A172 (cell line): Measurements from ENCODE around the gene NTSR1. TPM values are rescaled to one million over a fixed set of nuclear protein-coding genes. Genes with fewer than 3 reads are reported as not detected.

Experiments used
- DNase-seq: peaks from one replicate; pipeline ENCODE4 v3.0.0-alpha.2; 2015; ENCODE audit warnings: low spot score
- total RNA-seq: library from RNA; depleted of rRNA; stranded (reverse); fragments of >200 nt; shearing (Covaris generic); gene quantifications from 2 replicates; pipeline ENCODE4 v1.2.3, GENCODE V29; 2014; rRNA removed

Gene NTSR1
- total RNA-seq, 1 experiment from 2014 or later = 9.0 TPM

DNA sequence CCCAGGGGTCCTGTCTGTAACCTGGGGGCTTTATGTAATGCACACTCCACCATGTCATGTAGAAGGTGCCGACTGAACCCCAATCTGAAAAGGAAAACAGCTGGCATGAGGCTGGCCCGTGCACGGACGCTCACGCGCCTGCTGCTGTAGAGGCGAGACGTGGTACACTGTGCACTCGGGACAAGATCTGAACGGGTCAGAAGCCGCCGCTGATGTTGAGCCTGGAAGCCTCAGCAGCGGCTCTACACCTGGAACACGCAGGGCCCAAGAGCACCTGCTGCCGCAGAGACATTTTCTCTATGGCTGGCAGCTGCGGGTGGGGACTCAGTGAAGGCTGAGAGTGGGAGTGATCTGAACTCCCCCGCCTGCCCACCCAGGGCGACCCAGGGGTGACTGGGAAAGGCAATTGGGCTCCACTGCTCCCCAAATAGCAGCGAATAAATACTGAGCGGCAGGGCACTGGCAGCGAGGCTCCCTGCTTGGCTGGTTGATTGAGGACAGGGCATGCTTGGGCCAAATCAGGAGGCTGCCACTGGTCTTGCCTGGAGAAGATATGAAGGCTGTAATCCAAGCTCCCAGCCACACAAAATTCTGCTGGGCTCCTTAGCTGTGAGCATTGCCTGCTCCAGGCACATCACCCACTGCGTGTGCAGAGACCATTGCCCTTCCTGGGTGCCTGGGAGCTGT is 93.5 kb downstream of the NTSR1 start:
- no peak for DNase-seq

DNA sequence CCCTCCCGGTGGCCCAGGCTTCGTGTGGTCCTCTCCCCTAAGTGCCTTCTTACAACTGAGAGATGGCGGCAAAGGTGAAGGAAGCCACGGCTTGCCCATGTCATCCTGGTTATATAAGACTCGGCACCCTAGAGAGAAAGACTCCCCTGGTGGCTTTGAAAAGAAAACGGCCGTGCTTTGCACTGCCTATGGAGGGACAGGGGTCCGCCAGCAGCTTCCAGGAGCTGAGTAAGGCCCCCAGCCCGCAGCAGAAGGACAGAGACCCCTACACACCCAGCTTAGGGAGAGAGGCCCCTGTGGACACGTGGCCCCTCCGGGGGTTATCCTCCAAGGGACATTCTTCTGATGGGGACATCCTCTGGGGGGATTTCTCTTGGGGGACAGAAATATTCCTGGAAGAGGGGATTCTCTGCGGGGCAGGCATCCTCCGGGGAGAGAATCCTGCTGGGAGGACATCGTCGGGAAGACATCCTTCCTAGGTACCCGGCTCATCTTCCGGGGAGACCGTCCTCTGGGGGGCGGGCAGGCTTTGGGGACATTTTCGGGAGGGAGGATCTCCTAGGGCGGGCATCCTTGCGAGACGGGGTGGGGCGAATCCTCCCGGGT is 95.5 kb downstream of the NTSR1 start:
- no peak for DNase-seq

DNA sequence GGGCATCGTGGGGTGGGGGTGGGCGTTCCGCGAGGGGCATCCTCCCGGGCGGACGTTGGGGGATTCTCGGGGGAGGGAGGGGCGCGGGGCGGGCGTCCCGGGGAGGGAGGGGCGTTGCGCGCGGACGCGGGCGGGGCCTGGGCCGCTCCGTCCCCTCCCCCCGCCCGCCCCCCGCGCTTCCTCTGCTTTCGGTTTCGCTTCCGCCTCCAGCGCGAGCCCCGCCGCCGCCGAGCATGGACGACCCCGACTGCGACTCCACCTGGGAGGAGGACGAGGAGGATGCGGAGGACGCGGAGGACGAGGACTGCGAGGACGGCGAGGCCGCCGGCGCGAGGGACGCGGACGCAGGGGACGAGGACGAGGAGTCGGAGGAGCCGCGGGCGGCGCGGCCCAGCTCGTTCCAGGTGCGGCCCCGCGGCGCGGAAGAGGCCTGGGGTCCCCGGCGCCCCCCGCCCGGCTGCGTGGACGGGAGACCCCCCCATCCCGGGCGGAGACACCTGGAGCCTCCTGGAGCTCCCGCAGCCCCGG is 96.1 kb downstream of the NTSR1 start, which contains the start of gene OGFR:
Gene OGFR, plus strand, starts transcription at position 209 of the 528 bp plus-strand sequence. Its CDS starts 25 bp downstream, at position 234.
- no peak for DNase-seq

DNA sequence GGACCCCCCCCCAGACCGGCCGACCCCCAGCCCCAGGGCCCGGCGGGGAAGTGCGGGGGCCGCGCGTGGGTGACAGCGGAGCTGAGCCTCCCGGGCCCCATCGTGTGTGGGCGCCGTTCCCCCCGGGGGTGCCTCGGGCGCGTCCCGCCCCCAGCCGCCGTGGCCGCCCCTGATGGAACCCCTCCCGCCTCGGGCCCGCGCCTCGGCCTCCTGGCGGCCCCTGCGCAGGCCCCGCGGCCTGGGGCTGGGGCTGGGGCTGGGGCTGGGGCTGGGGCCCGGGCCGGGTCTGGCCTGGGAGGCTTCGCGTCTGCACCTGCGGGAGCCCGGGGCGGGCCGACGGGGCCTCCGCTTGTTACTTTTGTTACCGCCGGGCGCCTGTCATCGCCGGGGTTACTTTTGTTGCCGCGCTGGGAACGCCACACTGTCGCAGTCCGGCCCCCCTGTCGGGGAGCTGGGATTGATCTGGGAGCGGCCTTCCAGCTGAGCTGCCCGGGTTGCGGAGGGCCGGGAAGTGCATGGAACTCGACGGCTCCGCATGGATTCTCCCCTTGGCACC is 96.6 kb downstream of the NTSR1 start:
- no peak for DNase-seq

DNA sequence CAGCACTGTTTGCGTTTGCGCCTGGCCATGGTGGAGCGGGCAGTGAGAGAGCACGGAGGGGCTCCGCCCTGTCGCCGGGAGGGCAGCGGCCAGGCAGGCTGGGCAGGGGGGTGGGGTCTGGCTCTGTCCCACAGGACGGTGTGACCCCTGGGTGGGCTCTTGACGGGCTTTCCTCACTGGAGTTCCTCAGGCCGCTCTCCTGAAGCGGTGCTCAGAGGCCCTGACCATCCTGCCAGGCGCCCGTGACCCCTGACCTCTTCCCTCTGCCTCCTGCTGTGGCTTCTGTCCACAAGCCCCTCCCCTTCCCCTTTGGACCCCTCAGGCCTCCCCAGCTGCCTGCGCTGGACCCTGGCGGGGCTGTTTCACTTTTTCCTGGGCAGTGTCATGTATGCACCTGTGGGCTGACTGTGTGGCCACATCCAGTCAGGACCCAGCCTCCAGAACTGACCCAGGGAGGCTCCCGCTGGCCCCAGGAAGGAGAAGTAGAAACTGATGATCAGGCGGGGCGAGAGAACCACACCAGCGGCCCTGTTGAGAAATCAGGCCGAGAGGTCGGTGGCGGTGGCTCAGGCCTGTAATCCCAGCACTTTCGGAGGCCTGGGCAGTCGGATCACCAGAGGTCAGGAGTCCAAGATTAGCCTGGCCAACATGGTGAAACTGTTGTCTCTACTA is 97.2 kb downstream of the NTSR1 start:
- DNase-seq = no peak

DNA sequence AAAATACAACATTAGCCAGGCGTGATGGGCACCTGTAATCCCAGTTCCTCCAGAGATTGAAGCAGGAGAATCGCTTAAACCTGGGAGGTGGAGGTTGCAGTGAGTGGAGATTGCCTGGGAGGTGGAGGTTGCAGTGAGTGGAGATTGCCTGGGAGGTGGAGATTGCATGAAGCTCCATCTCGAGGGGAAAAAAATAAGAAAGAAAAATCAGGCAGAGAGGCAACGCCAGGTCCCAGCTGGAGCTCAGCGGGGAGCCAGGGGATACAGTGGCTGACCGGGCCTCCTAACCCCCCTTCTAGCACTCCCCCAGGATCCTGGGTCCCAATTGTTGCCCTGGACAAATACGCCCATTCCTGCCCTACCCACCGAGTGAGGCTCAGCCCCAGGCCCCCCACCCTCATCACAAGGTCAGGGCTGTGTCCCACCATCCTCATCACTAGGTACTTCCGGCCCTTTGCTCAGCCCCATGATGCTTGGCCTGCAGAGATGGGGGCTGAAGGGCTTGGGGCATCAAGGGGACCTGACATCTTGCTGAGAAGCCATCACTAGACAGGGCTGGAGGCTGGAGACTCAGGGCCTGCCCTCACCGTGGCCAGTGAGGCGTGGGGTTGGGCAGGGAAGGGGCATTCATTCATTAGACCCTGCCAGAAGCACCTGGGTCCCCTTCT is 97.9 kb downstream of the NTSR1 start:
- no peak for DNase-seq

DNA sequence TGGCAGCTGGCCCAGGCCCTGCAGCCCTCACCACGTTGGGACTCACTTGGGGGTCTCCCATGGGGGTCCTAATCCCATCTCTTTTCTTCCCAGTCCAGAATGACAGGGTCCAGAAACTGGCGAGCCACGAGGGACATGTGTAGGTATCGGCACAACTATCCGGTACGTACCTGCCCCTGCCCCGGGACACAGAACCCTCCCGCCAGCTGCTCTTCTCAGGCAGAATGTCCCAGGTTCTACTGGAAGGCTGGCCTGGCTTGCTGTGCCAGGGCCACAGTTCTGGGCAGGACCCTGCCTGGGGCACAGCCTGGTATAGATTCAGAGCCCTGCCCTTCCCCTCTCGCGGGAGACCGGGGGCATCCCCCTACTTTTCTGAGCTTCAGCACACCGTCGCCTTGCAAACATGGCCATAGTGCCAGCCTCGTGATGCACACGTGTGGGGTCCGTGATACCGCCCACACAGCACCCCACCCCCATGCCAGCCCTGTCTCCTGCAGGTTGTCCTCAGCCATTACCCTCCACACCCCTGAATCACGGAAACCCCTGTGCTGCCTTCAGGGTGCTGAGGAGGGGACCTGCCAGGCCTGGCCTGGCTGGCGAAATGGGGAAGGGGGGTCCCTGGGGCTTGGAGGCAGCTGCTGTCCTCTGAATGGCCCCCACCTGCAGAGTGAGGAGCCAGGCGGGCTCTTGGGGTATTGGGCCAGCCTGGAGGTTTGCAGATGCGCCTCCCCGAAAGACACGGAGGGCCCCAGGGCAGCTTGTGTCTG is 99.0 kb downstream of the NTSR1 start:
- DNase-seq = no peak

DNA sequence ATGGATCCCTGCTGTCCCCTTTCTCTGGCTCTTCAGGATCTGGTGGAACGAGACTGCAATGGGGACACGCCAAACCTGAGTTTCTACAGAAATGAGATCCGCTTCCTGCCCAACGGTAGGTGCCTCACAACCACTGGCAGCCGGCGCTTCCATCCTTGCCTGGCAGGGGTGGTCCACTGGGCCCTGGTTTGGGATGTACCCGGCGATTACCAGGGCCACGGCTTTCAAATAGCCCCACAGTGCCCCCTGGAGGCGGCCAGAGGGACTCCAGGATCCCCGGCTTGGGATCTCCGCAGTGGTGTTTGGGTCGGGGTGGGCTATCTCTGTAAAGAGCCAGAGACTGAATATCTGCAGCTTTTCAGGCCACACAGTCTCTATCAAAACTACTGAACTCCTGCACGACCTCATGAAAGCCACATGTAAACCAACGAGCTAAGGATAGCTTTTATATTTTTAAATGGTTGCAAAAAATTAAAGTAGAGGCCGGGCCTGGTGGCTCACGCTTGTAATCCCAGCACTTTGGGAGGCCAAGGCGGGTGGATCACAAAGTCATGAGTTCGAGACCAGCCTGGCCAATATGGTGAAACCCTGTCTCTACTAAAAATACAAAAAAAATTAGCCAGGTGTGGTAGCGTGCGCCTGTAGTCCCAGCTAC is 99.7 kb downstream of the NTSR1 start:
- DNase-seq = peak; percentile 59

DNA sequence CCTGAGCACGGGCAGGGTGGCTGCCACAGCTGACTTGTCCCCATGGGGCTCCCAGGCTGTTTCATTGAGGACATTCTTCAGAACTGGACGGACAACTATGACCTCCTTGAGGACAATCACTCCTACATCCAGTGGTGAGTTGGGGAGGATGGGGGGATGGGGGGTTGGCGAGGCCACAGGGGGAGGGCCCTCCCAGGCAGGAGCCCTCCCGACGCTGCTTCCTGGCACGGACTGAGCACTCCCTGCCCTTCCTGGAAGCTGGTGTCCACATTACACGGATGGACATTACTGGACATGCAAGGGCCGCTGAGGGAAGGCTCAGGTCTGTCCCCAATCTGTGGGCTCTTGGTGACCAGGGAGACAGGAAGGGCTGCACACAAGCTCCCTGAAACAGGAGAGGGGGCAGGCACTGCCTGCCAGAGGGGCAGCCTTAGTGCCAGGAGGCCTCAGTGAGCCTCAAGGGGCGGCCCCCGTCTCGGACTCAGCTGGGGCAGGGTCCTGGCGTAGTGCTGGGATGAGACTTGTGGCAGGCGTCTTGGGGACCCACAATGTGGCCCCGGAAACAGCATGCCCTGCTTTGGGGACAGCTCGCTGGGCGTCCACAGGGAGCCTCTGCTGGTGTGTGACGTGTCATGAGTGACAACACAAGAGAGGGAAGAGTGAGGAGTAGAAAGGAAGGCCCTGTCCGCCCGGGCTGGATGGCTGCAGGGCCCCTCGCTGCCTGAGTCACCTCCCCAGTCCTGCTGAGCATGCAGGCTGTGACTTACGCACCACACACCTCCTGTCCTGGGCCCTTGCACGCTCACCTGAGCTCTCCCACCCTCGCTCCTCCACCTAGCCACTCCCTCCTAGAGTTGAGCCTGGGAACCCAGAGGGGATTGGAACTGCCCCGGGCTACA is 101.1 kb downstream of the NTSR1 start:
- DNase-seq = no peak

DNA sequence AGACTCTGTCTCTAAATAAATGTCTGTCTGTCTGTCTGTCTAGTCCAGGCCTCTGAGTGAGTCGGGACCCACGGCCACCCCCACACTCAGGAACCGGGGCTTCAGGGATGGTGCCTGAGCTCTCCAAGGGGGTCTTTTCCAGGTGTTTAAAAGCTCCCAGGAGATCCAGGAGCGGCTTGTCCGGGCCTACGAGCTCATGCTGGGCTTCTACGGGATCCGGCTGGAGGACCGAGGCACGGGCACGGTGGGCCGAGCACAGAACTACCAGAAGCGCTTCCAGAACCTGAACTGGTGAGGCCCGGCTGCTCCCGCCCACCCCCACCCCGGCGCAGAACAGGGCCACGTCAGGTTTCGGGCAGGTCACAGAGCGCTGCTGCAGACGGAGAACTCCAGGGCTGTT is 102.7 kb downstream of the NTSR1 start:
- DNase-seq = no peak

DNA sequence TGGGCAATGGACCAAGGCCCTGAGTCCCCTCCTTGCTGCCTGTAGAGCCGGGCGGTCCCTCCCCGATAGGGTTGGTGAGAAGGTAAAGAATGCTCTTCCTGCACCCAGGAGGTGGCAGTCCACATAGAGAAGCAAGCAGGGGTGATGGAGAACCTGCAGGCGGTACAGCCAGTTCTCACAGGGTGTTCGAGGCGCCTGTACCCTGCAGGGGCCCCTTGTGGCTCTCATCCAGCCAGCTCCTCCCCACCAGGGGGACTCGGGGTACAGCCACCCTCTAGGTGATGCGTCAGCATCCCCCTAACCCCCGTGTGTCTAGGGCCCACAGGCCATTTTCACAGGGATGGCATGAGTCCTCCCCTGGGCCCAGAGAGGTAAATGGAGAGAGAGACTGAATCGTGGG is 103.1 kb downstream of the NTSR1 start:
- no peak for DNase-seq

Other genes starting within 250 kb of the NTSR1 start
- gene GATA5, start 232.8 kb upstream of the NTSR1 start, total RNA-seq = 4.7 and 5.5 TPM in 2 replicates
- 26.5 and 34.8 TPM in 2 replicates for gene SLCO4A1, start 66.3 kb upstream of the NTSR1 start, total RNA-seq
- 60.5 and 63.2 TPM in 2 replicates for gene MRGBP, start 87.6 kb downstream of the NTSR1 start, total RNA-seq
- gene OGFR, start 96.0 kb downstream of the NTSR1 start, total RNA-seq = 66.0 and 90.7 TPM in 2 replicates
- gene COL9A3, start 108.2 kb downstream of the NTSR1 start, total RNA-seq = 1.9 and 2.8 TPM in 2 replicates
- gene TCFL5, start 153.0 kb downstream of the NTSR1 start, total RNA-seq = 23.7 and 24.1 TPM in 2 replicates
- 33.8 and 38.1 TPM in 2 replicates for gene DIDO1, start 217.7 kb downstream of the NTSR1 start, total RNA-seq
- 25.8 and 28.9 TPM in 2 replicates for gene GID8, start 229.3 kb downstream of the NTSR1 start, total RNA-seq
- gene SLC17A9, start 243.9 kb downstream of the NTSR1 start, total RNA-seq = not detected in 2 replicates